MM.1S (cell line): ENCODE data around the gene SLC1A2.

Source experiments
- EZH2 ChIP-seq: fragments of 300-600 bp; sonication (generic); optimal IDR thresholded peaks from 2 replicates; pipeline ENCODE3; 2017; ENCODE audit warnings: low read depth, mild to moderate bottlenecking, antibody characterized with exemption, low read length, mixed read lengths
- TF ChIP-seq, protein P1 (sequence below): fragments of 300-600 bp; sonication (generic); IDR thresholded peaks from 2 replicates; pipeline ENCODE4 v1.5.1; 2016; ENCODE audit warnings: antibody characterized with exemption, low read length, mixed read lengths

DNA sequence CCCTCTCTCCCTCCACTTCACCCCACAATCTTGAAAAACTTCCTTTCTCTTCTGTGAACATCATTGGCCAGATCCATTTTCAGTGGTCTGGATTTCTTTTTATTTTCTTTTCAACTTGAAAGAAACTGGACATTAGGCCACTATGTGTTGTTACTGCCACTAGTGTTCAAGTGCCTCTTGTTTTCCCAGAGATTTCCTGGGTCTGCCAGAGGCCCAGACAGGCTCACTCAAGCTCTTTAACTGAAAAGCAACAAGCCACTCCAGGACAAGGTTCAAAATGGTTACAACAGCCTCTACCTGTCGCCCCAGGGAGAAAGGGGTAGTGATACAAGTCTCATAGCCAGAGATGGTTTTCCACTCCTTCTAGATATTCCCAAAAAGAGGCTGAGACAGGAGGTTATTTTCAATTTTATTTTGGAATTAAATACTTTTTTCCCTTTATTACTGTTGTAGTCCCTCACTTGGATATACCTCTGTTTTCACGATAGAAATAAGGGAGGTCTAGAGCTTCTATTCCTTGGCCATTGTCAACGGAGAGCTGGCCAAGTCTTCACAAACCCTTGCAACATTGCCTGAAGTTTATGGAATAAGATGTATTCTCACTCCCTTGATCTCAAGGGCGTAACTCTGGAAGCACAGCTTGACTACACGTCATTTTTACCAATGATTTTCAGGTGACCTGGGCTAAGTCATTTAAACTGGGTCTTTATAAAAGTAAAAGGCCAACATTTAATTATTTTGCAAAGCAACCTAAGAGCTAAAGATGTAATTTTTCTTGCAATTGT, 188.1 kb downstream of the SLC1A2 start:
- TF ChIP-seq, protein P1, sequence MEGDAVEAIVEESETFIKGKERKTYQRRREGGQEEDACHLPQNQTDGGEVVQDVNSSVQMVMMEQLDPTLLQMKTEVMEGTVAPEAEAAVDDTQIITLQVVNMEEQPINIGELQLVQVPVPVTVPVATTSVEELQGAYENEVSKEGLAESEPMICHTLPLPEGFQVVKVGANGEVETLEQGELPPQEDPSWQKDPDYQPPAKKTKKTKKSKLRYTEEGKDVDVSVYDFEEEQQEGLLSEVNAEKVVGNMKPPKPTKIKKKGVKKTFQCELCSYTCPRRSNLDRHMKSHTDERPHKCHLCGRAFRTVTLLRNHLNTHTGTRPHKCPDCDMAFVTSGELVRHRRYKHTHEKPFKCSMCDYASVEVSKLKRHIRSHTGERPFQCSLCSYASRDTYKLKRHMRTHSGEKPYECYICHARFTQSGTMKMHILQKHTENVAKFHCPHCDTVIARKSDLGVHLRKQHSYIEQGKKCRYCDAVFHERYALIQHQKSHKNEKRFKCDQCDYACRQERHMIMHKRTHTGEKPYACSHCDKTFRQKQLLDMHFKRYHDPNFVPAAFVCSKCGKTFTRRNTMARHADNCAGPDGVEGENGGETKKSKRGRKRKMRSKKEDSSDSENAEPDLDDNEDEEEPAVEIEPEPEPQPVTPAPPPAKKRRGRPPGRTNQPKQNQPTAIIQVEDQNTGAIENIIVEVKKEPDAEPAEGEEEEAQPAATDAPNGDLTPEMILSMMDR, result no peak
- no peak for TF ChIP-seq EZH2
